ENCODE results near the gene TMEM130.

Gene TMEM130, protein sequence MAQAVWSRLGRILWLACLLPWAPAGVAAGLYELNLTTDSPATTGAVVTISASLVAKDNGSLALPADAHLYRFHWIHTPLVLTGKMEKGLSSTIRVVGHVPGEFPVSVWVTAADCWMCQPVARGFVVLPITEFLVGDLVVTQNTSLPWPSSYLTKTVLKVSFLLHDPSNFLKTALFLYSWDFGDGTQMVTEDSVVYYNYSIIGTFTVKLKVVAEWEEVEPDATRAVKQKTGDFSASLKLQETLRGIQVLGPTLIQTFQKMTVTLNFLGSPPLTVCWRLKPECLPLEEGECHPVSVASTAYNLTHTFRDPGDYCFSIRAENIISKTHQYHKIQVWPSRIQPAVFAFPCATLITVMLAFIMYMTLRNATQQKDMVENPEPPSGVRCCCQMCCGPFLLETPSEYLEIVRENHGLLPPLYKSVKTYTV

DNA sequence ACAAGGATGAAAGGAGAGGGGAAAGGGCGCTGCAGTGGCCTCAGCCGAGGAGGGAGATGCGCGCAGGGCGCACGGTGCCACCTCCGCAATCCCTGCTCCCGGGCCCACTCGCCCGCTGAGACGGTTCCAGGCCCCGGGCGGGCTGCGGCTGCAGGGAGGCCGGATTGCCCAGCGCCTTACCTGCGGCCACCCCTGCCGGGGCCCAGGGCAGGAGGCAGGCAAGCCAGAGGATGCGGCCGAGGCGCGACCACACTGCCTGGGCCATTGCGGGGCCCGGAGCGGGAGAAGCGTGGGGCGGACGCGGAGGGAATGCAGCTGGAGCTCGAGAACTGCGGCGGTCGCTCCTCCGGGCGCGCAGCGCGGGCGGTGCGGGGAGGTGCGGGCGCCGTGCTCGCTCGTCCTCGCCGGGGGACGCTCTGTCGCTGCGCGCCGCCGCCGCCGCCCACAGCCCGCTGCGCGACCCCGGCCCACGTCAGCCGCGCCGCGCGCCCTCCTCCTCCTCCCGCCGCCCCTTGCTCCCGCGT is at the start of gene TMEM130:
TMEM130 (minus strand) TSS at position 418 of the 524 bp plus-strand sequence; CDS start at position 265, 153 bp downstream.
- DNase-seq (ENCODE audit: low spot score), result no peak

DNA sequence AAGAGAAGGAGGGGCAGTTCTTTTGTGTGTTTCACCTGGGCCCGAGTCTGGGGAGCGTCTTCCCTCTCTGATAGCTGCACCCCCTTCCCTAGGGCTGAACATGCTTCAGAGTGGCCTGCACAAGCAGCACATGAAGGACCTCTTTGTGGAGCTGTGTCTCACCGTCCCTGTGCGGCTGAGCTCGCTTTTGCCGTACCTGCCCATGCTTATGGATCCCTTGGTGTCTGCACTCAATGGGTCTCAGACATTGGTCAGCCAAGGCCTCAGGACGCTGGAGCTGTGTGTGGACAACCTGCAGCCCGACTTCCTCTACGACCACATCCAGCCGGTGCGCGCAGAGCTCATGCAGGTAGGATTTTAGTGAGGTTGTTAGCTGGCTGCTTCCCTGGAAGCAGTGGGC is 47.5 kb upstream of the TMEM130 start:
- no peak for DNase-seq (ENCODE audit: low spot score)

DNA sequence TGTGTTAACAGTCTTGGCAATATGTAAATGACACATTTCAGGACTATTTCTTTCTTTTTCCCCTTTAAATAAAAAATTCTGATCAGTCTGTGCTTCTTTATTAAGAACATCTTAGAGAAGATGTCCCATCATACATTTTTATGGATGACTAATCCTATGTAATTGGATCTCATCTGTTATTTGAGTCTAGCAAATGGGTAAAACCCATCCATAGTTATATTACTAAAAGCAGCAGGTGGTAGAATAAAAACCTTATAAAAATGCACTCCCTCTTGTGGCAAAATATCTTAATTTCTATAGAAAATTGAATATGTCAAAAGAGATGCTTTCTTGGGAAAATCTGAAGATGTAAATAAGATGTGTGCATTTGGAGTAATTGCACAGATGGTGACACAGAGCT is 43.8 kb upstream of the TMEM130 start:
- no peak for DNase-seq (ENCODE audit: low spot score)

DNA sequence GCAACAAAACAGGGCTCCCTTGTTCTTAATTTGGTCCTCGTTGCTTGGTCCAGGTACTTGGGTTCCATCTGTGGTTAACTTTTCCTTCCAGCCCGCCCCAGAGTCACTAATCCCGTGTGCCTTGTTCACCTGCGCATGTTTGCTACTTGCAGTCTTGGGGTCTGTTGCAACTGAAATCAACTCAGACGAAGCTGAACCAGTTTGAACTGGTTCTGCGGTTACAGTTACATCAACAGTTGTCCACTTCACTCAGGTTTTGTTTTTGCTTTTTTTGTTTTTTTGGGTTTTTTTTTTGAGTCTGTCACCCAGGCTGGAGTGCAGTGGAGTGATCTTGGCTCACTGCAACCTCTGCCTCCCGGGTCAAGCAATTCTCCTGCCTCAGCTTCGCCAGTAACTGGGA is 43.2 kb upstream of the TMEM130 start:
- no peak for DNase-seq (ENCODE audit: low spot score)

DNA sequence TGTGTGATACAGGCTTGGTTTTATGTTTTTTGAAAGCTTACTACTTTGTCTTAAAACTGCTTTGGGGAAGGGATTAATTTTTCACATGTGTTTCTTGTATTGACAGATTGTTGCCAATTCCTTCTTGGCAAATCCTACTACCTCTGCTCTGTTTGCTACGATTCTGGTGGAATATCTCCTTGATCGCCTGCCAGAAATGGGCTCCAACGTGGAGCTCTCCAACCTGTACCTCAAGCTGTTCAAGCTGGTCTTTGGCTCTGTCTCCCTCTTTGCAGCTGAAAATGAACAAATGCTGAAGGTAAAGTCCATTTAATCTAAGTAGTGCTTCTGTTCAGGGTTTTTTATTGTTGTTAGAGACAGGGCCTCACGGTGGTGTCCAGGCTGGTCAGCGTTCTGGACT is 42.1 kb upstream of the TMEM130 start:
- DNase-seq (ENCODE audit: low spot score), result no peak

DNA sequence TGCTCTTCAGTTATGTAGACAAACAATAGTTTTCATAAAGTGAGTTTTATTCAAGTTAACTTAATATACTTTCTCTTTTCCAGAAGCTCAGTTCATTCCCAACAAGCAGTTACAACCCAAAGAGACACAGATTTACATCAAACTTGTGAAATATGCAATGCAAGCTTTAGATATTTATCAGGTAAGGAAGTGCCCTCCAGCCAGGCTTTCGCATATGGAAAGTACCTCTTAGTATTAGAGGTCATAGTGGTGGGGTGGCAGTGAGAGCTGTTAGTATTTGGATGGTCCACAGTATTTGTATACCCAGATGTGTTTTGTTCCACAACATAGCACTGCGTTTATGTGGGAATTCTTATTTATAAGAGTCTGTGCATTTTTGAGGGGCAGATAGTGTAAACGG is 40.6 kb upstream of the TMEM130 start:
- DNase-seq (ENCODE audit: low spot score), result no peak

DNA sequence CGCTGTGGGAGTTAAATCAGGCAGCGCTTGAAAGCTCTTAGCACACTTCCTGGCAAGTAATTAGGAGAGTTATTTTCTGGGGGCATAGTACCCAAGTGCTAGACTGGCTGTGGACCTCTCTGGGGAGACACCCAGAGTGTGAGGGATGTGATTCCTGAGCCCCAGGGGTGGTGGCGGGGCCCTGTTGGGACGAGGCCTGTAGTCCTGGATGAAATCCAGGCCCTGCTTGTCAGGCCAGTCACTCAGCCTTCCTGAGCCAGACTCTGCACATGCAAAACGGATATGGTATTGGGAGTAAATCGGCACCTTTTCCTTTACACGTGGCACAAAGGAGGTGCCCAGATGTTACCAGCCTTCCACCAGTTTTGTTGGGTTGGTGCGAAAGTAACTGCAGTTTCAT is 39.7 kb upstream of the TMEM130 start:
- no peak for DNase-seq (ENCODE audit: low spot score)

DNA sequence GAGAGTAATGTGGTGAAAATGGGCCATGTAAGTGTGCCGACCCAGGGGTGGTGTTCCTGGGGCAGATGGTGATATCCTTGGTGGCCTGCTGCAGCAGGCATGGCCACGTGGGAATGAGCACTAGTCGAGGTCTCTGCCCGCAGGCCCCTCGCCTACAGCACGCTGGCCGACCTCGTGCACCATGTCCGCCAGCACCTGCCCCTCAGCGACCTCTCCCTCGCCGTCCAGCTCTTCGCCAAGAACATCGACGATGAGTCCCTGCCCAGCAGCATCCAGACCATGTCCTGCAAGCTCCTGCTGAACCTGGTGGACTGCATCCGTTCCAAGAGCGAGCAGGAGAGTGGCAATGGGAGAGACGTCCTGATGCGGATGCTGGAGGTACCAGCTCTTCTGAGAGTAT is 38.8 kb upstream of the TMEM130 start:
- DNase-seq (ENCODE audit: low spot score), result no peak

DNA sequence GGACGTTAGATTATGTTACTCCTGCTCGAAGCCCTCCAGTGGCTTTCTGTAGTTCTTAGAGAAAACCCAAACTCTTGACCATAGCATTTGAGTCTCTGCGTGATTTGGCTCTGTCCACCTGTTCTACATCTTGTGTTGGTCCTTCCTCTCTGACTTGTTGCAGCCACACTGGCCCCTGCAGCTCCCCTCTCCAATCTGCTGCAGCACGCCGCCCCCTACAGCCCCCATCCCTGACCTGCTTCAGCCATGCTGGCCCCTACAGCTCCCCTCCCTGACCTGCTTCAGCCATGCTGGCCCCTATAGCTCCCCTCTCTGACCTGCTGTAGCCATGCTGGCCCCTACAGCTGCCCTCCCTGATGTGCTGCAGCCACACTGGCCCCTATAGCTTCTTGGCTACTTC is 37.8 kb upstream of the TMEM130 start:
- DNase-seq (ENCODE audit: low spot score), result no peak

DNA sequence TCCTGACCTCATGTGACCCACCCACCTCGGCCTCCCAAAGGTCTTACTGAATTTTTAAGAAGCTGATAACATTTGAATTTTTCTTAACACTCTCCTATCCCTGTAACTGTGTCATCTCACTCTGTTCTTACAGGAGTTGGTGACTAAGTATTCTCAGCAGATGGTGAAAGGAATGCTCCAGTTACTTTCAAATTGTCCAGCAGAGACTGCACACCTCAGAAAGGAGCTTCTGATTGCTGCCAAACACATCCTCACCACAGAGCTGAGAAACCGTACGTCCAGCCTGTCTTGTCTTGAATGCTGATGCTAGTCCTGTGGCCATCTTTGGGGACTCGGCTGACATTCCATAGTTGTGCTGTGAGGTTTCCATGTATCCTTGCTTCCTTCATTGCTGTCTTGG is 33.4 kb upstream of the TMEM130 start:
- DNase-seq (ENCODE audit: low spot score), result no peak

DNA sequence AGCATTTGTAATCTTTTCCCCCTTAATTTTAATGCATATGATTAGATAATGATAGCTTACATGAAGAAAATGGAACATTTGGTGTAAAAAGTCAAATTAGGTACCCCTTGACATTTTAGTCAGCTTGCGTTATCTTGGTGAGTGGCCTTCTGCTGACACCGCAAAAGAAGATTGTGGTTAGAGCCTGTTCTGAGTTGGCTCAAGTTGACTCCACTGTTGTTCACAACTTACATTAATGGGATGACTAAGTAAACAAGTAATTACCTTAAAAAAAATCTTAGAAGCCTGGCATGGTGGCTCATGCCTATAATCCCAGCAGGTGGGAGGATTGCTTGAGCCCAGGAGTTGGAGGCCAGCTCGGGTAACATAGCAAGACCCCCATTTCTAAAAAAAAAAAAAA is 32.7 kb upstream of the TMEM130 start:
- DNase-seq (ENCODE audit: low spot score), result no peak

DNA sequence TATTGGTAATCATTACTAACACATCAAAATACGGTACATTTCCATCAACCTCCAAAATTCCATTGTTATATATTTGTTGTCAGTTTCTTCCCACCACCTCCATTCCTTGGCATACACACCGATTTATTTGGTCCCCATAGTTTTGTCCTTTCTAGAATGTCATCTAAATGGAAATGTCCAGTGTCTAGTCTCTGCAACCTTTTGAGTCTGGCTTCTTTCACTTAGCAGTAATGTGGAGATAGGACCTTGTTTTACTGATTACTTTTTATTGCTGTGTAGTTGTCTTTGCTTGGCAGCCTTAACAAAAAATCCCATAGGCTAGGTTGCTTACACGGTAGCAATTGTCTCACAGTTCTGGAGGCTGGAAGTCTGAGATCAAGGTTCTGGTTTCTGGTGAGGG is 31.0 kb upstream of the TMEM130 start:
- no peak for DNase-seq (ENCODE audit: low spot score)

DNA sequence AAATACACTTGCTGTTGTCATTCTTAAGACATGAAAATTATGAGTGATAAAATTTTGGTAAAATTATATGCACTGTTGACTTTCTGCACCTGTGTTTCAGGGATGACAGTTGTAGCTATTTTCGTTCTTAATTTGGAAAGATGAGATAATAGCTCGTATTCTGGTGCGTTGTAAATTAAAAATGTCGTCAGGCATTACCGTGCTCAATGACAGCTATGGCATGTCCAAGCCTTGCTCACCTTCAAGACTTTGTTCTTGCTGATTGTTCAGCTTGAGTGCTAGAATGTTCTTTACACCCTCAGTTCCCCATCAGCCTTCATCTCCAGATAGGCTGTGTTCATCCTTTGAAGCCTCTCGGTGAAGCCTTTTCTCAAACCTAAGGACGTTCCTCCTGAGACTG is 30.0 kb upstream of the TMEM130 start:
- no peak for DNase-seq (ENCODE audit: low spot score)

DNA sequence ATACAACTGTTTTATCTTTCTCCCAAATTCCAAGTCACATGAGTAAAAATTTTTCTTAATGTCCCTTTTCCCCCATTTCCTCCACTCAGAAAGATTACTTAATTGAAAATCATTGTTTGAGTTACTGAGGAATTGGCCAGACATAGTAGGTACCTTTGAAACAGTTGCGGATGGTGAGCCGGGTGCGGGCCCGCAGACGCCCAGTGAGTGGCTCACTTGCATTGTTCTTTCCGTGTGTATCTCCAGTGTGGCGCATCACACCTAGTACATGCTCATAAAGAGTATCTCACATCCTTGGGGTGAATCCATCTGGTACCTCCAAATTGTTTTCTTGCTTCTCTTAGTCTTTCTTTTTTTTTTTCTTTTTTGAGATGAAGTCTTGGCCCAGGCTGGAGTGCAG is 22.8 kb upstream of the TMEM130 start:
- DNase-seq (ENCODE audit: low spot score), result no peak

DNA sequence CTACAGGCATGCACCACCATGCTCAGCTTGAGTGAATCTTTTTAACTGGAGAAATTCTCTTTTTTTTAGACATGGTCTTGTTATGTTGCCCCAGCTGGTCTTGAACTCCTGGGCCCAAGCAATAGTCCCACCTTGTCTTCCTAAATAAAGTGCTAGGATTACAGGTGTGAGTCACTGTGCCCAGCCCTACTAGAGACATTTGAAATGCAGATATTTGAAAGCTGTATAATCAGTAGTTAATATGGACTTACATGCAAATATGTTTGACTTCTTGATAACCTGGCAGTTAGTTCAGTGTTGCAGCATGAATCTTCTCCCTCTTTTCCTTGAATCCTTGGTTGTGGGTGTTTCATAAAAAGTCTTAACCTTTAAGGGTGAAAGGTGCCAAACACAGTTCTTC is 17.2 kb upstream of the TMEM130 start:
- DNase-seq (ENCODE audit: low spot score), result no peak

DNA sequence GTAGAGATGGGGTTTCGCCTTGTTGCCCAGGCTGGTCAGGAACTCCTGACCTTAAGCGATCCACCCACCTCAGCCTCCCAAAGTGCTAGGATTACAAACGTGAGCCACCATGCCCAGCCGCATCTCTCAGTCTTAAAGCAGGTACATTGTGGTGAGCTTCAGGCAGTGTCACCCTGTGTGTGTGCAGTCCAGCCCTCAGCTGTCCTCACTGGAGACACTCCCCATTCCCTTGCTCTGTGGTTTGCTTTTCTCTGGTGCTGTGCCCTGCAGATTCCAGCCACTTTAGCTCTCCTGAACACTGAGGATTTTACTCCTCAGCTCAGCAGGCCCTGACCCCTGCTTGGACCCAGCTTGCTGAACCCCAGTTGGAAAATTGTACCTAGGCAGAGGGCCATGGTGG is 14.6 kb upstream of the TMEM130 start:
- DNase-seq (ENCODE audit: low spot score), result no peak

DNA sequence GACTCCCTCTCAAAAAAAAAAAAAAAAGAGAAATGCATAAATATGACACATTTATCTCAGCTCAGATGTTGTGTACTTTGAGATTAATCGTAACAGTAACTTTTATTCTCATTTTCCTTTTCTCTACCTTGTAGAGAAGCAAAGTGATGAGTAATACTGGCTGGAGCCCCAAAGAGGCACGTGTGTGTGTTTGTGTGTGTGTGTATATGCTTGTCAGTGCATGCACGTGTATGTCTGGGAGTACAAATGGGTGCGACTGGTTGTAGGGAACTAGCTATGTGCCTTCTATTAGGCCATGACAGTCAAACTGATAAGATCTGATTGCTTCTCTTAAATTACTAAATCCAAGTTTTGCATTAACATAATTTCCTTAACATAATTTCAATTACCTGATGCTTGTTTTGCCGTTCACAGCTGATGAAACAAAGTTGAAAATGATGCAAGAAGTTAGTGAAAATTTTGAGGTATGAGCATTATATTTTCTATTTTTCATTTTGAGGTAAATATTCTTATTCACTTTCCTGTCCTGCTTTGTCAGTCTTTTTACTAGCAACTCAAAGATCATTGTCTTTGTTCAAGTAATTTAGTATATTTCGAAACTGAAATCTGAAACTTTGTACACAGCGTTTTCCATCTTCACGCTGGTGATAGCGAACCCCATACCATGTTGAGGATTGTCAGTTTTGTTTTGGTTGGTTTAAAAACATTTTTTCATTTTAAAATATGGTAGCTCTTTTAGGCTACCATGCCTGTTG is 11.9 kb upstream of the TMEM130 start:
- no peak for DNase-seq (ENCODE audit: low spot score)

DNA sequence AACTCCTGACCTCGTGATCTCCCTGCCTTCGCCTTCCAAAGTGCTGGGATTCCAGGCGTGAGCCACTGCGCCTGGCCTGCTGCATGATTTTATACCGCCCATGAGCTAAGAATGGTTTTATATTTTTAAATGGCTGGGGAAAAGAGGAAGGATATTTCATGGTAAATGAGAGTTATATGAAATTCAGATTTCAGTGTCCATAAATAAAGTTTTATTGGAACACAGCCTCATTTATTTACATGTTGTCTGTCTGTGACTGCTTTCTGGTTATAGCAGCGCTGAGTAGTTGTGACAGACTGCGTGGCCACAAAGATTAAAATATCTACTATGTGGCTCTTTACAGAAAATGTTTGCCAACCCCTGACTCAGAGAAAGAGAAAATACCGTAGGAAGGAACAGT is 10.7 kb upstream of the TMEM130 start:
- no peak for DNase-seq (ENCODE audit: low spot score)

DNA sequence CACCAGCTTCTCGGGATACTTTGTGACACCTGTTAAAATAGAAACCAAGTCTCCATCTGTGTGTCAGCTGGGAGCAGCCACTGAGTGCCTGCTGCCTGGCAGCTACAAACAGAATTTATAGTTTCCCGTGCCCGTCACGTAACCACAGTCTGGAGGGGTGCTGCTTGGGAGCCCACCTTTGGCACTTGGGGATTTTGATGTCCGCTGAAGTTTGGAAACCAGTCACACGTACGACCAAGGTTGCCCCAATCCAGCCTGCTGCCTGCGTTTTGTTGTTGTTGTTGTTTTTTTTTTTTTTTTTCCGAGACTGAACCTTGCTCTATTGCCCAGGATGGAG is 10.1 kb upstream of the TMEM130 start:
- no peak for DNase-seq (ENCODE audit: low spot score)

DNA sequence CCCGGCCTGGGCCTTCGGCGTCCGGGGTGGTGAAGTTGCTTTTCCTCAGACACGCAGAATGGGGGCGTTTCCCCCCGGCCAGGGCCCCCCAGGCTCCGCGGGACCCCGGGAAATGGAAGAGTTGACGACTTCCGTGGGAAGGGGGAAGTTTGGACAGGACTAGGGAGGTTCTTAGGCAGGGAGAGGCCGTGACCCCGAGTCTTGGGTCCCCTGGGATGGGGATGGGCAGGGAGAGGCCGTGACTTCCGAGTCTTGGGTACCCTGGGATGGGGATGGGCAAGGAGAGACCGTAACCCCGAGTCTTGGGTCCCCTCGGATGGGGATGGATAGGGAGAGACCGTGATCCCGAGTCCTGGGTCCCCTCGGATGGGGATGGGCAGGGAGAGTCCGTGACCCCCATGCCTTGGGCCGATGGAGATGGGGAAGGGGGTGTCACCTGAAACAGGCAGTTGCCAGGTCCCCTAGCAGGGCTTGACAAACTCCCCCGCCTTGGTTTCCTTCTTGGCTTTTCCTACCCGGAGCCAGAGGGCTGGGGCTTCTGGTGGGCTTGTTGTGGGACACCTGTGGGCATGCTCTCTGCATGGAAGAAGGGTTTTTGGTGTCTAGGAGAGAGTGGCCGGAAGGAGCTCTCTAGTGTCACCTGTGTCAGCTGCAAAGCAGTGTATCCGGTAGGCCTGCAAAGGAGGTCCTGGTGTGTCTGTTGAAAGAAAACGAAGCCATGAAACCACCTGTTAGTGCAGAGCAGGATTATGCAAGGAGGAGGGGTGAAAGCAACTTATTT is 9.6 kb upstream of the TMEM130 start:
- DNase-seq (ENCODE audit: low spot score), result peak; percentile 66

DNA sequence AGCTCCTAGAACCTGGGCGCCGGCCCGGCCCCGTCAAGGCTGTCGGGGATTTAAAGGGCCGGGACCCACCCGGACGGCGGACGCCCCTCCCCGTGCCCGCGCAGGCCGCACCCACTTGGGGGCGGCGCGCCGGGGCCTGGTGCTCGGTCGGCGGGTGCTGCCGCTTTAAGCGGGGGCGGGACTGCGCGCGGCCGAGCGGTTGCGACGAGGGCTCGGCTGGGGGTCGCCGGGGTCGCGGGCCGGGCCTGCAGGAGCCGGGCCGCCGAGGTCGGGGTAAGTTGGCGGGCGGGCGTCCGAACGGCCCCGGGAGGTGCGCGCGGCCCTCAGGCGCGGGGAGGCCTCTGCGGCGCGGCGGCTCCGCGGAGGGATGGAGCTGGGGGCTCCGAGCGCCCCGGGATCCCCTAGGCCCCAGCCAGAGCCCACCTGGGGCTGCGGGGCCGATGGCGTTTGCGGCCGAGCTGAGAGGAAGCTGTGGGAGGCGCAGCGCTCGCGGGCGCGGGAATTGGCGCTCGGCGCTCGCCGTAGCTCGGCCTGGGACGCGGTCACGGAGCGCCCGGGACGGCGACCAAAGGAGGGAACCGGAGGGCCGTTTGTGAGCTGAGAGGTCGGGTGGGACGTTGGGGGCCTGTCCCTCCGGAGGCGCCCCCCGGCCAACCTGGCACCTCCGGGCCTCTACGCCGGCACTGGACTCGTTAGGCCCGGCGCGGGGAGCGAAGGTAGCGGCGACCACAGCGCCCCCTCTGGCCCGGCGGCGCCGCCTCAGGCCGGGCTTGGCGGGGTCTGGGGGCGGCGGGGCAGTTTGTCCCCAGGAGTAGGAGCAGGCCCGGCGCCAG is 8.8 kb upstream of the TMEM130 start, which contains the start of gene TRRAP:
TRRAP (plus strand) TSS at position 168 of the 833 bp plus-strand sequence. CDS start 2,619 bp downstream, outside the sequence.
- DNase-seq (ENCODE audit: low spot score), result peak; percentile 79

Measured in germinal center (tissue), 1 donor.